ENCODE data around the gene PUS7. TPM values are rescaled to one million over a fixed set of nuclear protein-coding genes. Genes with fewer than 3 reads are reported as not detected.

Gene PUS7, protein sequence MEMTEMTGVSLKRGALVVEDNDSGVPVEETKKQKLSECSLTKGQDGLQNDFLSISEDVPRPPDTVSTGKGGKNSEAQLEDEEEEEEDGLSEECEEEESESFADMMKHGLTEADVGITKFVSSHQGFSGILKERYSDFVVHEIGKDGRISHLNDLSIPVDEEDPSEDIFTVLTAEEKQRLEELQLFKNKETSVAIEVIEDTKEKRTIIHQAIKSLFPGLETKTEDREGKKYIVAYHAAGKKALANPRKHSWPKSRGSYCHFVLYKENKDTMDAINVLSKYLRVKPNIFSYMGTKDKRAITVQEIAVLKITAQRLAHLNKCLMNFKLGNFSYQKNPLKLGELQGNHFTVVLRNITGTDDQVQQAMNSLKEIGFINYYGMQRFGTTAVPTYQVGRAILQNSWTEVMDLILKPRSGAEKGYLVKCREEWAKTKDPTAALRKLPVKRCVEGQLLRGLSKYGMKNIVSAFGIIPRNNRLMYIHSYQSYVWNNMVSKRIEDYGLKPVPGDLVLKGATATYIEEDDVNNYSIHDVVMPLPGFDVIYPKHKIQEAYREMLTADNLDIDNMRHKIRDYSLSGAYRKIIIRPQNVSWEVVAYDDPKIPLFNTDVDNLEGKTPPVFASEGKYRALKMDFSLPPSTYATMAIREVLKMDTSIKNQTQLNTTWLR
- 10 to 100 TPM; 31.5 to 36.5 TPM for total RNA-seq

DNA sequence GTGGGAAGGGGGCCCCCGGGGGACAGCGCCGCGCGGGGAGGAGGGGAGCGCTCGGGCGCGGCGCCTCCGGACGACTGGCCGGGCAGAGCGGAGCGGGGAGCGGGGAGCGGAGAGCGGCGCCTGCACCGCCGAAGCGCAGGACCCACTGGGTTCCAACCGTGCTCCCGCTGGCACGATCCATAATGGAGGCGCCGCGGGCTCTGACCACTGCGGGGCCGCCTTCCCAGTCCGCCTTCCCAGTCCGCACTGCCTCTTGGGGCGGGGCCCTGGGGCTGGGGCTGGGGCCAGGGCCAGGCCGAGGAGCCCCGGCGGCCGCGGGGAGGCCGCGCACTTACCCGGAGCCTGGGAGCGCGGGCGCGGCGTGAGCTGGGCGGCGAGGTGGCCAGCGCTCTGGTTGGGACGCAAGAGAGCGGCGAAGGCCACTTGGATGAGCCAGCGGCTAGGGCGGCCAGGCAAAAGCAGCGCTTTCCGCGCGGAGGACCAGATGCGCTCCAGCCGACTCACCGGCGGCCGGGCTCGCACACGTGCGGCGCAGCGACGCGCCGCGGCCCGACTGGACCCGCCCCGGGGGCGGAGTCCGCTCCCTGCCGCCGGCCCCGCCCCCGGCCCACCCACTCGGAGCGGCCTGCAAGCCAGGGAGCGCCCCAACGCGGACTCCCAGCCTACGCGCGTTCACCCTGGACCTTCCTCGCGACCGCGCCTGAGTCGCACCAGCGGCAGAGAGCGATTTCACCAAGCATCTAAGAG is at the start of gene PUS7:
TSS of gene PUS7 (minus strand) at position 555 of the 747 bp plus-strand sequence. CDS start 13,759 bp downstream, outside the sequence.
- Mint-ChIP-seq H3K4me1 (ENCODE audit: low read depth) (peaks cover 18% of the 10 kb centered on the region), H3K27ac (peak within 1 kb of the TSS; percentile 93), H3K9me3 (no peaks in the 10 kb centered on the region), H3K36me3 (ENCODE audit: low read depth) (peaks cover 20% of the 10 kb centered on the region), H3K27me3 (no peaks in the 10 kb centered on the region), H3K4me3 (peak within 1 kb of the TSS; percentile 95)
- peak; percentile 90 for DNase-seq
- ATAC-seq: peak; percentile 93
- POLR2A ChIA-PET: interaction anchor here (3.0 kb wide), 1 partner anchor 10 kb away, joined by 13 read pairs; the partner anchor contains the start of gene RINT1
- intact Hi-C loops (cut with micrococcal nuclease): no loop called here
- CTCF ChIA-PET: no interaction called here
- TF ChIP-seq CTCF (IDR thresholded peaks at IDR 0.05): no peak

DNA sequence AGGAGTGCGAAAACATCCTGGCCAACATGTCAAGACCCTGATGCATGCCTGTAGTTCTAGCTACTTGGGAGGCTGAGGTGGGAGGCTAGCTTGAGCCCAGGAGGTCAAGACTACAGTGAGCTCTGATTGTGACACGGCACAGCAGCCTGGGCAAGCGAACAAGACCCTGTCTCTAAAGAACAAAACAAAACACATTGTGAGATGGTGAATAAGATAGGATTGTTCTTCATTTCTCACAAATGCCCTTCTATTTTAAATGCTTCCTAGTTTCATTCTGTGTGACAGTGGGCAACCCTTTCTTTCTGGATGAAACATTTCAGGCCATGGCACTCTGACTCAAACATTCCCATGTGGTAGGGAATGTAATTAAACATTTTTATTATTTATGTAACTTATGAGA is 45.8 kb upstream of the PUS7 start:
- no peak for TF ChIP-seq CTCF (IDR thresholded peaks at IDR 0.05)
- no peaks in the 10 kb centered on the region for H3K4me1 Mint-ChIP-seq (ENCODE audit: low read depth)
- peaks cover 19% of the 10 kb centered on the region for H3K36me3 Mint-ChIP-seq (ENCODE audit: low read depth)
- no peak overlapping the region for H3K27ac Mint-ChIP-seq
- ChIA-PET CTCF (interaction anchor here (0.8 to 1.5 kb wide), 2 partner anchors 12 to 36 kb away, joined by 3 read pairs; no protein-coding TSS in a partner anchor), POLR2A (no interaction called here)
- H3K4me3 Mint-ChIP-seq: no peak overlapping the region
- ATAC-seq: no peak
- no peaks in the 10 kb centered on the region for H3K27me3 Mint-ChIP-seq
- intact Hi-C loops (cut with micrococcal nuclease): no loop called here
- no peak for DNase-seq
- H3K9me3 Mint-ChIP-seq: no peaks in the 10 kb centered on the region

DNA sequence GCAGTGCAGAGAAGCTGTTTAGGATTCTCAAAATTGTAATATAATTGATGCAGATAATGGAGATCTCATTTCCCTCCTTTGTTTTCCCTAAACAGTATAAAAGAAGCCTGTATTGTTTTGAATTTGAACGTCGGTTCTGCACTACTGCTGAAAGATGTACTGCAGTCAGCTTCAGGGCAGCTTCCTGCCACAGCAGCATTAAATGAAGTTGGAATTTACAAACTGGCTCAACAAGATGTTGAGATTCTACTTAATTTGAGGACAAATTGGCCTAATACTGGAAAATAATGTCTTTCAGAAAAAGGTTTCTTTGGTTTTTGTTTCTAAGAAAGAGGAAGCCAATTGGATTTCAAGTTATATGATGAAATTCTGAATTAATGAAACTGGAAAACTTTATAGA is 45.0 kb upstream of the PUS7 start:
- DNase-seq (no peak), ATAC-seq (no peak)
- Mint-ChIP-seq H3K4me3 (no peak overlapping the region), H3K9me3 (no peaks in the 10 kb centered on the region), H3K27me3 (no peaks in the 10 kb centered on the region), H3K36me3 (ENCODE audit: low read depth) (peaks cover 19% of the 10 kb centered on the region), H3K27ac (no peak overlapping the region), H3K4me1 (ENCODE audit: low read depth) (no peaks in the 10 kb centered on the region)
- intact Hi-C loops (cut with micrococcal nuclease): no loop called here
- POLR2A ChIA-PET: no interaction called here
- TF ChIP-seq CTCF (IDR thresholded peaks at IDR 0.05): no peak
- CTCF ChIA-PET: no interaction called here

DNA sequence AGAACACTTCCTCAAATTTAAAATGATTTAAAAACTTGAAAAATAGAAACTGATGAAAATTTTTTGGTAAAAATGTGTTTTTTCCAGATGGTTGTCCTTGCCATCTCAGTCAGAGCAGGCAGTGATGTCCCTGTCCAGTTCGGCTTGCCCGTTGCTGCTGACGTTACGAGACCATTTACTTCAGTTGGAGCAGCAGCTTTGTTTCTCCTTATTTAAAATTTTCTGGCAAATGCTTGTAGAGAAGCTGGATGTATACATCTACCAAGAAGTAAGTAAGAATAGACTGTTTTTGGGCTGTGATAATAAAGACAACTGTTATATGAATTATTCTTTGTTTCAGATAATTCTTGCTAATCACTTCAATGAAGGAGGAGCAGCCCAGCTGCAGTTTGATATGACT is 43.1 kb upstream of the PUS7 start:
- H3K4me3 Mint-ChIP-seq: no peak overlapping the region
- H3K27ac Mint-ChIP-seq: no peak overlapping the region
- no peak for TF ChIP-seq CTCF (IDR thresholded peaks at IDR 0.05)
- DNase-seq (no peak), ATAC-seq (no peak)
- ChIA-PET POLR2A (no interaction called here), CTCF (interaction anchor here (1.2 to 1.6 kb wide), 2 partner anchors 34 to 176 kb away, joined by 3 to 6 read pairs; partner anchors contain the start of gene RINT1)
- intact Hi-C loops (cut with micrococcal nuclease): no loop called here
- no peaks in the 10 kb centered on the region for H3K27me3 Mint-ChIP-seq
- H3K4me1 Mint-ChIP-seq (ENCODE audit: low read depth): no peaks in the 10 kb centered on the region
- H3K36me3 Mint-ChIP-seq (ENCODE audit: low read depth): peaks cover 18% of the 10 kb centered on the region
- H3K9me3 Mint-ChIP-seq: no peaks in the 10 kb centered on the region
